Endothelial cell of umbilical vein (primary cell): ENCODE data around the gene EFNA4. TPM values are rescaled to one million over a fixed set of nuclear protein-coding genes. Genes with fewer than 3 reads are reported as not detected.

Source experiments
- BruUV-seq: library from RNA; stranded (reverse); fragments of 400-500 nt; replicated peaks from 2 replicates; lab custom pipeline; 2021; lab: Mats Ljungman, UMichigan
- CTCF ChIA-PET: fragments of 300-600, 350-600 bp; sonication (Branson Sonifier 250); formaldehyde crosslinking; loops from one replicate; lab custom pipeline; 2021; ENCODE audit warnings: antibody characterized with exemption, inconsistent platforms; lab: Charles Lee
- POLR2A ChIA-PET: fragments of 300-600, 350-600 bp; sonication (Branson Sonifier 250); formaldehyde crosslinking; loops from one replicate; lab custom pipeline; 2021; ENCODE audit warnings: antibody characterized with exemption, inconsistent platforms; lab: Charles Lee
- DNase-seq: peaks from one replicate; pipeline ENCODE4 v3.0.0-alpha.2; 2011; ENCODE audit warnings: low read depth, low spot score
- FAIRE-seq: peaks from 2 replicates; lab custom pipeline; 2011; peaks lifted over from hg19 to GRCh38; lab: Jason Lieb, UNC
- H2AFZ ChIP-seq: 2 replicates; pipeline ENCODE4 v1.6.0; 2012; ENCODE audit warnings: low read depth, low read length, control low read depth, inconsistent platforms
- H3K27ac ChIP-seq: 2 replicates; pipeline ENCODE4 v1.5.1; 2011; ENCODE audit warnings: low read depth, mild to moderate bottlenecking, control low read depth, low read length, moderate library complexity; ENCODE audit not compliant: insufficient read depth
- H3K27me3 ChIP-seq, 2 experiments: 2 replicates each; pipeline versions ENCODE4 v1.6.0 to v1.6.1; 2011; ENCODE audit warnings: low read length in 2 of 2, mixed read lengths in 1 of 2; ENCODE audit not compliant: control insufficient read depth in 2 of 2, insufficient read depth in 2 of 2
- H3K36me3 ChIP-seq, 2 experiments: 2 replicates in 1 of 2; 3 replicates in 1 of 2; pipeline ENCODE4 v1.5.1; 2011; ENCODE audit warnings: low read length in 2 of 2, mild to moderate bottlenecking in 1 of 2, moderate library complexity in 1 of 2; ENCODE audit not compliant: control insufficient read depth in 2 of 2, insufficient read depth in 2 of 2; ENCODE audit errors: extremely low read depth in 1 of 2
- H3K4me1 ChIP-seq: 3 replicates; pipeline ENCODE4 v1.5.1; 2011; ENCODE audit warnings: mild to moderate bottlenecking, low read length; ENCODE audit not compliant: control insufficient read depth, insufficient read depth; ENCODE audit errors: extremely low read depth
- H3K4me2 ChIP-seq: 2 replicates; pipeline ENCODE4 v1.6.1; 2011; ENCODE audit warnings: low read length, control low read depth, mixed read lengths; ENCODE audit not compliant: insufficient read depth
- H3K4me3 ChIP-seq, 3 experiments: fragments of 200-600 bp in 1 of 3; sonication (generic), shearing (Covaris generic) in 1 of 3; replicated peaks in 1 of 3; 2 replicates each; pipeline ENCODE4 v1.5.1; 2011 to 2016; ENCODE audit warnings: control low read depth in 3 of 3, low read length in 3 of 3, mild to moderate bottlenecking in 2 of 3, inconsistent platforms in 1 of 3, low read depth in 1 of 3, moderate library complexity in 1 of 3; ENCODE audit not compliant: insufficient read depth in 1 of 3
- H3K79me2 ChIP-seq: 2 replicates; pipeline ENCODE4 v1.6.0; 2012; ENCODE audit warnings: low read length, inconsistent platforms; ENCODE audit not compliant: control insufficient read depth, insufficient read depth
- H3K9ac ChIP-seq: replicated peaks from 2 replicates; pipeline ENCODE3; 2011; ENCODE audit warnings: low read length, control low read depth; ENCODE audit not compliant: insufficient read depth; ENCODE audit errors: extremely low read depth
- H3K9me1 ChIP-seq: replicated peaks from 3 replicates; pipeline ENCODE4 v1.6.0; 2011; ENCODE audit warnings: mild to moderate bottlenecking, low read length; ENCODE audit not compliant: control insufficient read depth, insufficient read depth; ENCODE audit errors: extremely low read depth
- H3K9me3 ChIP-seq: replicated peaks from 2 replicates; pipeline ENCODE4 v1.5.1; 2012; ENCODE audit warnings: low read length, inconsistent platforms; ENCODE audit not compliant: control insufficient read depth, insufficient read depth
- H4K20me1 ChIP-seq: replicated peaks from 2 replicates; pipeline ENCODE3; 2011; ENCODE audit warnings: mild to moderate bottlenecking, low read length; ENCODE audit not compliant: control insufficient read depth, insufficient read depth; ENCODE audit errors: extremely low read depth
- EZH2 ChIP-seq: IDR thresholded peaks from 2 replicates; pipeline ENCODE4 v1.6.1; 2012; ENCODE audit warnings: borderline replicate concordance, low read depth, mild to moderate bottlenecking, moderate library complexity, low read length, inconsistent platforms; ENCODE audit not compliant: severe bottlenecking
- FOS ChIP-seq: IDR thresholded peaks from 2 replicates; pipeline ENCODE4 v1.6.1; 2011; ENCODE audit warnings: mild to moderate bottlenecking, low read length, moderate library complexity, borderline replicate concordance; ENCODE audit not compliant: insufficient read depth
- GATA2 ChIP-seq: IDR thresholded peaks from 2 replicates; pipeline ENCODE4 v1.7.0; 2011; ENCODE audit warnings: low read depth, mild to moderate bottlenecking, moderate library complexity, mixed read lengths, low read length; ENCODE audit not compliant: insufficient read length, insufficient read depth
- JUN ChIP-seq: IDR thresholded peaks from 2 replicates; pipeline ENCODE4 v1.6.1; 2011; ENCODE audit warnings: borderline replicate concordance, low read depth; ENCODE audit not compliant: insufficient read length, insufficient read depth
- MYC ChIP-seq: IDR thresholded peaks from one replicate; pipeline ENCODE4 v1.6.1; 2011; ENCODE audit warnings: mild to moderate bottlenecking, low read depth, low read length
- POLR2AphosphoS5 ChIP-seq: IDR thresholded peaks from 2 replicates; pipeline ENCODE4 v1.6.1; 2012; ENCODE audit warnings: low read depth, mild to moderate bottlenecking, control low read depth, low read length, moderate library complexity; ENCODE audit not compliant: insufficient read depth
- dilution Hi-C: fragments of 300-500 bp; cut with MboI; formaldehyde crosslinking; loops from one replicate; pipeline ENCODE4 v1.15.0; 2019; ENCODE audit warnings: low sequenced_read_pairs; ENCODE audit not compliant: extremely low pct_ligation_motif_present
- intact Hi-C: fragments of 100-400 bp; cut with micrococcal nuclease; formaldehyde crosslinking; loops from one replicate; pipeline ENCODE4 v1.10.0; 2022
- polyA plus RNA-seq, 4 experiments: library from polyadenylated mRNA; depleted of rRNA in 3 of 4; stranded (reverse) in 3 of 4; unstranded in 1 of 4; fragments of >200 nt; gene quantifications; 2 replicates each; pipeline versions ENCODE4 v1.2.1 to v1.2.3, GENCODE V29; 2011 to 2012; ENCODE audit warnings: missing spikeins in 1 of 4
- total RNA-seq: library from RNA; stranded (reverse); gene quantifications from 2 replicates; pipeline ENCODE4 v1.2.3, GENCODE V29; 2021
- TF ChIP-seq, protein P1 (sequence below): IDR thresholded peaks from 2 replicates; pipeline ENCODE4 v1.6.1; 2011; ENCODE audit not compliant: insufficient read depth, insufficient read length
- TF ChIP-seq, protein P2 (sequence below), 2 donors: IDR thresholded peaks; 1 replicate in 1 of 2; 2 replicates in 1 of 2; pipeline ENCODE4 v1.5.1; 2011; ENCODE audit warnings: low read length in 2 of 2, mild to moderate bottlenecking in 2 of 2, moderate library complexity in 2 of 2, control low read depth in 1 of 2, inconsistent platforms in 1 of 2, low read depth in 1 of 2; ENCODE audit not compliant: insufficient read depth in 1 of 2; ENCODE audit errors: extremely low read depth in 1 of 2

Gene EFNA4
- total and polyA plus RNA-seq, 2 donors (not counting 3 experiments of a cell fraction or from before 2014, with no cell fraction given): 16.5 to 25.2 TPM

GRCh38 chr1:155022136-155022926, 41.2 kb upstream of the EFNA4 start:
- H3K27me3 ChIP-seq: no peaks in the 10 kb centered on the region
- FAIRE-seq (no peak), DNase-seq (no peak)
- no peak overlapping the region for H3K9ac ChIP-seq
- POLR2A ChIA-PET: no interaction called here
- peaks cover 5% of the 10 kb centered on the region for H3K4me1 ChIP-seq
- no peaks in the 10 kb centered on the region for H3K9me1 ChIP-seq
- no peak overlapping the region for H3K4me2 ChIP-seq
- intact Hi-C loops: no loop called here
- H3K4me3 ChIP-seq: no peak overlapping the region
- BruUV-seq: no TSS peak
- dilution Hi-C loops: no loop called here
- no peaks in the 10 kb centered on the region for H3K36me3 ChIP-seq
- no peak overlapping the region for H2AFZ ChIP-seq
- H3K9me3 ChIP-seq: no peaks in the 10 kb centered on the region
- no peak overlapping the region for H3K27ac ChIP-seq
- CTCF ChIA-PET: interaction anchor here (0.8 to 2.5 kb wide), 7 partner anchors 18 to 79 kb away, joined by 3 to 7 read pairs (median 4); partner anchors contain the start of gene ADAM15
- TF ChIP-seq, protein P1, sequence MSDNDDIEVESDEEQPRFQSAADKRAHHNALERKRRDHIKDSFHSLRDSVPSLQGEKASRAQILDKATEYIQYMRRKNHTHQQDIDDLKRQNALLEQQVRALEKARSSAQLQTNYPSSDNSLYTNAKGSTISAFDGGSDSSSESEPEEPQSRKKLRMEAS: no peak
- TF ChIP-seq MYC (no peak), EZH2 (no peak), POLR2AphosphoS5 (no peak), FOS (no peak), GATA2 (no peak), JUN (no peak)
- TF ChIP-seq, protein P2, sequence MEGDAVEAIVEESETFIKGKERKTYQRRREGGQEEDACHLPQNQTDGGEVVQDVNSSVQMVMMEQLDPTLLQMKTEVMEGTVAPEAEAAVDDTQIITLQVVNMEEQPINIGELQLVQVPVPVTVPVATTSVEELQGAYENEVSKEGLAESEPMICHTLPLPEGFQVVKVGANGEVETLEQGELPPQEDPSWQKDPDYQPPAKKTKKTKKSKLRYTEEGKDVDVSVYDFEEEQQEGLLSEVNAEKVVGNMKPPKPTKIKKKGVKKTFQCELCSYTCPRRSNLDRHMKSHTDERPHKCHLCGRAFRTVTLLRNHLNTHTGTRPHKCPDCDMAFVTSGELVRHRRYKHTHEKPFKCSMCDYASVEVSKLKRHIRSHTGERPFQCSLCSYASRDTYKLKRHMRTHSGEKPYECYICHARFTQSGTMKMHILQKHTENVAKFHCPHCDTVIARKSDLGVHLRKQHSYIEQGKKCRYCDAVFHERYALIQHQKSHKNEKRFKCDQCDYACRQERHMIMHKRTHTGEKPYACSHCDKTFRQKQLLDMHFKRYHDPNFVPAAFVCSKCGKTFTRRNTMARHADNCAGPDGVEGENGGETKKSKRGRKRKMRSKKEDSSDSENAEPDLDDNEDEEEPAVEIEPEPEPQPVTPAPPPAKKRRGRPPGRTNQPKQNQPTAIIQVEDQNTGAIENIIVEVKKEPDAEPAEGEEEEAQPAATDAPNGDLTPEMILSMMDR (IDR thresholded peaks at IDR 0.05; ENCODE audit: extremely low read depth in 1 of 2, insufficient read depth in 1 of 2, low read depth in 1 of 2, low read length in 2 of 2): no peak
- no peaks in the 10 kb centered on the region for H3K79me2 ChIP-seq
- H4K20me1 ChIP-seq: no peaks in the 10 kb centered on the region
